ENCODE measurements around the gene ZBTB12.
"Not testable (repeated sequence)": the region's sequence is repeated elsewhere in the genome, so short reads cannot be mapped to it uniquely, and the experiment has no call there.

- TF ChIP-seq POLR2A, POLR2AphosphoS5 (IDR thresholded peaks at IDR 0.05): not testable (repeated sequence)
- TF ChIP-seq, protein P1, sequence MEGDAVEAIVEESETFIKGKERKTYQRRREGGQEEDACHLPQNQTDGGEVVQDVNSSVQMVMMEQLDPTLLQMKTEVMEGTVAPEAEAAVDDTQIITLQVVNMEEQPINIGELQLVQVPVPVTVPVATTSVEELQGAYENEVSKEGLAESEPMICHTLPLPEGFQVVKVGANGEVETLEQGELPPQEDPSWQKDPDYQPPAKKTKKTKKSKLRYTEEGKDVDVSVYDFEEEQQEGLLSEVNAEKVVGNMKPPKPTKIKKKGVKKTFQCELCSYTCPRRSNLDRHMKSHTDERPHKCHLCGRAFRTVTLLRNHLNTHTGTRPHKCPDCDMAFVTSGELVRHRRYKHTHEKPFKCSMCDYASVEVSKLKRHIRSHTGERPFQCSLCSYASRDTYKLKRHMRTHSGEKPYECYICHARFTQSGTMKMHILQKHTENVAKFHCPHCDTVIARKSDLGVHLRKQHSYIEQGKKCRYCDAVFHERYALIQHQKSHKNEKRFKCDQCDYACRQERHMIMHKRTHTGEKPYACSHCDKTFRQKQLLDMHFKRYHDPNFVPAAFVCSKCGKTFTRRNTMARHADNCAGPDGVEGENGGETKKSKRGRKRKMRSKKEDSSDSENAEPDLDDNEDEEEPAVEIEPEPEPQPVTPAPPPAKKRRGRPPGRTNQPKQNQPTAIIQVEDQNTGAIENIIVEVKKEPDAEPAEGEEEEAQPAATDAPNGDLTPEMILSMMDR (IDR thresholded peaks at IDR 0.05): not testable (repeated sequence)
These were observed 44.1 kb downstream of the ZBTB12 start for GRCh38 chr6:31857774-31858173.
